ES-I3 (cell line): ENCODE data around the gene LRIT3.

Source experiments
- H3K36me3 ChIP-seq: 2 replicates; pipeline ENCODE4 v1.6.1; 2013; ENCODE audit warnings: mild to moderate bottlenecking, low read length, control low read depth, moderate library complexity; ENCODE audit not compliant: insufficient read depth
- H3K4me1 ChIP-seq: 2 replicates; pipeline ENCODE4 v1.6.1; 2013; ENCODE audit warnings: mild to moderate bottlenecking, control low read depth, low read length; ENCODE audit not compliant: insufficient read depth
- H3K9ac ChIP-seq: 2 replicates; pipeline ENCODE4 v1.6.1; 2013; ENCODE audit warnings: low read depth, mild to moderate bottlenecking, low read length, moderate library complexity
- H3K9me3 ChIP-seq: 2 replicates; pipeline ENCODE4 v1.6.1; 2013; ENCODE audit warnings: mild to moderate bottlenecking, low read length, moderate library complexity; ENCODE audit not compliant: control insufficient read depth, insufficient read depth

Gene LRIT3

GRCh38 chr4:109908731-109909130, 60.8 kb downstream of the LRIT3 start:
- Histone ChIP-seq H3K36me3 (no peaks in the 10 kb centered on the region), H3K9me3 (no peaks in the 10 kb centered on the region), H3K9ac (no peak overlapping the region), H3K4me1 (peaks cover 17% of the 10 kb centered on the region)

DNA sequence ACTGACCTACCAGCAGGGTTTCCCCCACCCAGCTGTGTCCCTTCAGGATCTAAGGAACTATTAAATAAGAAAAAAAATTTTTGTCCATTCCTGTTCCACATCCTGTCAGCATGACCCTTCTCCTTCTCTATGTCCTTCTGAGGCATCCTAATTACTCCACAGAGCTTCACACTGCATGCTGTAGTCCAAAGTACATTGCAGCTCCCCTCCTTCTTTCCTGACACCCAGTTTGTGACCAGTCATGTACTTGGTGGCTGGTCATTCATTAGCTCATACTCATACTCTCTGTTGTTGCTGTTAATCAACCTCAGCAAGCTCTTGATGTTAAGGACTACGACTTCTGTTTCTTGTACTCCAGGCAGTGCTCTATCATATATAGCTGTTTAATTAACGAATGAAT, 62.3 kb downstream of the LRIT3 start:
- Histone ChIP-seq H3K4me1 (peaks cover 22% of the 10 kb centered on the region), H3K9ac (no peak overlapping the region), H3K9me3 (no peaks in the 10 kb centered on the region)

GRCh38 chr4:109912706-109913595, 65.0 kb downstream of the LRIT3 start, which contains the start of gene EGF:
EGF (plus strand) TSS chr4:109912883; CDS start chr4:109913336, 453 bp downstream.
- Histone ChIP-seq H3K4me1 (peaks cover 31% of the 10 kb centered on the region), H3K9ac (peak within 1 kb of the TSS; percentile 43; the same call in 1 of the 2 replicates), H3K9me3 (no peaks in the 10 kb centered on the region), H3K36me3 (no peaks in the 10 kb centered on the region)

More for the DNA sequence above, 62.3 kb downstream of the LRIT3 start:
- no peaks in the 10 kb centered on the region for H3K36me3 ChIP-seq

DNA sequence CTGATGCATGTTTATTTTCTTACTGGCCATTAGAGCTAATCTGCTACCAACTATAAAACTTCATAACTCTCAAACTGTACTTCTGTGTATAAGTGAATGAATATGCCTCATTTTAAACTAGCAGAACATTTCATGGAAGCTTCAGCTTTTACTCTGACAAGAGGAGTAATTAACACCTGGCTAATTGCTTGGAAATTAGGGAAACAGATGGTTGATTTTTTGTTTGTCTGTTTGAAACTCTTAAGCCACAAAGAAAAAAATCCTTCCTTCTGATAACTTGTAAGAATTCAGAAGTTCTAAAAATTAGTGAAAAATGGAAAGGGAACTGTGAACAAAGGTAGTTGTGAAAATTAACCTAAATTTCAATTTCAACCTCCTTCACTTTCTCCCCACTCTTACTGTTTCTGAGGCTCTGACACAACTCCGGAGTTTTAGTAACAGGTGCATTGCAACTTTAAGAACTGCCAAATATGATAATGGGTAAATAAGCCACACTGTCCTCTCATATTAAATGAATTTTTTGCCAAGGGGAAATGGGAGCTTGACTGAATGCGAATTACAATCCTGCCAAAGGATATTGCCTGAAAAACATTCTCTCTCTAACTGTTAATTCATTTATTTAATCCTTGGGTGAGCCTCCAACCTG, 65.8 kb downstream of the LRIT3 start:
- Histone ChIP-seq H3K9ac (peak overlapping the region; percentile 43; the same call in 1 of the 2 replicates), H3K36me3 (no peaks in the 10 kb centered on the region), H3K9me3 (no peaks in the 10 kb centered on the region), H3K4me1 (peaks cover 31% of the 10 kb centered on the region)

- H3K9ac ChIP-seq, result no peak overlapping the region; the same call in 1 of the 2 replicates
- H3K36me3 ChIP-seq, result no peaks in the 10 kb centered on the region
- no peaks in the 10 kb centered on the region for H3K9me3 ChIP-seq
- H3K4me1 ChIP-seq, result peaks cover 31% of the 10 kb centered on the region
Observed at GRCh38 chr4:109914322-109914721, 66.4 kb downstream of the LRIT3 start.

- Histone ChIP-seq H3K36me3 (no peaks in the 10 kb centered on the region), H3K9ac (no peak overlapping the region), H3K9me3 (no peaks in the 10 kb centered on the region), H3K4me1 (peaks cover 31% of the 10 kb centered on the region)
Observed at GRCh38 chr4:109915385-109916026, 67.6 kb downstream of the LRIT3 start.

- Histone ChIP-seq H3K9ac (no peak overlapping the region), H3K9me3 (no peaks in the 10 kb centered on the region), H3K36me3 (no peaks in the 10 kb centered on the region), H3K4me1 (peaks cover 31% of the 10 kb centered on the region)
Observed at GRCh38 chr4:109916027-109916409, 68.1 kb downstream of the LRIT3 start.

DNA sequence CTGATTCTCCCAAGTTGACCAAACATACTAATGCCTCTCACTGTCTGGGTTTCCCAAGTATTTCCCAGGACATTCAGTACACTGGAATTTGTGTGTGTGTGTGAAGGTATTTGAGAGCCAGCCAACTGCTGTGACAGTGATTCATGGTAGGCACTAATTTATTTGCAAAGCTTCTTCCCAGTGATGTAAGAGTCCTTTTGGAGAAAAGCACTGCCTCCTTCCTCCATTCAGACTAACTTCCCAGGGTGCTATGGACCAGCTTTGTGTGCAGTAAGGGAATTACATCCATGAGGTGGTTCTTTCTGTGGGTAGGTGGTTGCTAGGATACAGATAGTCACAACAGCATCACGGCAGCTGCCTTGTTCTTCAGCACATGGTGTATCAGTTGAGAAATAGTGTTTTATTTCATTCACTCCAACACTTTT, 73.5 kb downstream of the LRIT3 start:
- H3K4me1 ChIP-seq, result 0 out of 2 replicates have a peak, but pooled peaks cover under 1% of the 10 kb centered on the region
- H3K9me3 ChIP-seq, result no peaks in the 10 kb centered on the region
- H3K9ac ChIP-seq, result no peak overlapping the region
- H3K36me3 ChIP-seq, result no peaks in the 10 kb centered on the region
